Neural progenitor cell (in vitro differentiated cells): ENCODE data around the gene CCNE1. TPM values are rescaled to one million over a fixed set of nuclear protein-coding genes. Genes with fewer than 3 reads are reported as not detected.

Experiments
- DNase-seq: peaks from one replicate; pipeline ENCODE4 v3.0.0-alpha.2; 2016; ENCODE audit warnings: low spot score
- H2AFZ ChIP-seq: fragments of 200-600 bp; sonication (generic); replicated peaks from 2 replicates; pipeline ENCODE4 v1.6.1; 2016; ENCODE audit warnings: antibody characterized with exemption
- H3F3A ChIP-seq: fragments of 200-600 bp; sonication (generic); 2 replicates; pipeline ENCODE4 v1.6.1; 2016; ENCODE audit warnings: antibody characterized with exemption, low read depth
- H3K27ac ChIP-seq: fragments of 200-600 bp; sonication (generic); 2 replicates; pipeline ENCODE4 v1.5.1; 2016; ENCODE audit warnings: mild to moderate bottlenecking
- H3K27me3 ChIP-seq: fragments of 200-600 bp; sonication (generic); 2 replicates; pipeline ENCODE4 v1.6.1; 2016; ENCODE audit warnings: mild to moderate bottlenecking, moderate library complexity
- H3K36me3 ChIP-seq: fragments of 200-600 bp; sonication (generic); 2 replicates; pipeline ENCODE4 v1.5.1; 2016
- H3K4me1 ChIP-seq: fragments of 200-600 bp; sonication (generic); 2 replicates; pipeline ENCODE4 v1.6.1; 2016; ENCODE audit warnings: mixed run types
- H3K4me2 ChIP-seq: fragments of 200-600 bp; sonication (generic); 2 replicates; pipeline ENCODE4 v1.6.1; 2016
- H3K4me3 ChIP-seq: fragments of 200-600 bp; sonication (generic); 2 replicates; pipeline ENCODE4 v1.5.1; 2016
- H3K79me2 ChIP-seq: fragments of 200-600 bp; sonication (generic); 2 replicates; pipeline ENCODE4 v1.6.1; 2016; ENCODE audit warnings: low read depth
- H3K9ac ChIP-seq: fragments of 200-600 bp; sonication (generic); 2 replicates; pipeline ENCODE4 v1.6.1; 2016
- H3K9me3 ChIP-seq: fragments of 200-600 bp; sonication (generic); 2 replicates; pipeline ENCODE4 v1.5.1; 2016; ENCODE audit warnings: low read depth
- H4K20me1 ChIP-seq: fragments of 200-600 bp; sonication (generic); 2 replicates; pipeline ENCODE4 v1.6.1; 2016; ENCODE audit warnings: low read depth
- H3K27ac Mint-ChIP-seq: 3 replicates; pipeline ENCODE4 v1.8.0; 2021; ENCODE audit warnings: mixed read lengths
- H3K27me3 Mint-ChIP-seq: 2 replicates; pipeline ENCODE4 v1.8.0; 2022; ENCODE audit warnings: low read depth, mild to moderate bottlenecking, inconsistent platforms, moderate library complexity, mixed read lengths; ENCODE audit not compliant: insufficient read depth
- H3K36me3 Mint-ChIP-seq: 3 replicates; pipeline ENCODE4 v1.8.0; 2021; ENCODE audit warnings: mixed read lengths
- H3K4me1 Mint-ChIP-seq: 3 replicates; pipeline ENCODE4 v1.8.0; 2021; ENCODE audit warnings: mixed read lengths
- H3K4me3 Mint-ChIP-seq: 3 replicates; pipeline ENCODE4 v1.8.0; 2021; ENCODE audit warnings: mild to moderate bottlenecking, moderate library complexity, mixed read lengths
- H3K9me3 Mint-ChIP-seq: 3 replicates; pipeline ENCODE4 v1.8.0; 2020; ENCODE audit warnings: mixed read lengths
- EZH2 ChIP-seq: fragments of 200-600 bp; sonication (generic); IDR thresholded peaks from 2 replicates; pipeline ENCODE4 v1.6.1; 2017; ENCODE audit warnings: antibody characterized with exemption, mild to moderate bottlenecking, moderate library complexity
- EZH2phosphoT487 ChIP-seq: fragments of 200-600 bp; sonication (generic); IDR thresholded peaks from 2 replicates; pipeline ENCODE4 v1.6.1; 2017; ENCODE audit warnings: antibody characterized with exemption
- total RNA-seq: library from RNA; depleted of rRNA; stranded (reverse); fragments of >200 nt; gene quantifications from 2 replicates; pipeline ENCODE4 v1.2.3, GENCODE V29; 2015; ENCODE audit warnings: low replicate concordance
- TF ChIP-seq, protein P1 (sequence below): fragments of 200-600 bp; sonication (generic); IDR thresholded peaks from 2 replicates; pipeline ENCODE4 v1.5.1; 2017; ENCODE audit warnings: antibody characterized with exemption, mild to moderate bottlenecking

The CCNE1 gene
- total RNA-seq, 1 donor from 2014 or later = 31.4 TPM

GRCh38 chr19:29809795-29810503 lies 1.8 kb upstream of the CCNE1 start:
- Histone ChIP-seq H3K4me2 (no peak overlapping the region), H3F3A (peaks cover 9% of the 10 kb centered on the region), H3K79me2 (no peaks in the 10 kb centered on the region), H3K27ac (no peak overlapping the region), H3K36me3 (no peaks in the 10 kb centered on the region), H3K4me3 (no peak overlapping the region), H3K4me1 (no peaks in the 10 kb centered on the region), H3K27me3 (peaks cover 15% of the 10 kb centered on the region), H3K9me3 (no peaks in the 10 kb centered on the region), H2AFZ (no peak overlapping the region), H3K9ac (no peak overlapping the region), H4K20me1 (no peaks in the 10 kb centered on the region)
- DNase-seq = no peak
- Mint-ChIP-seq H3K36me3 (peaks cover 2% of the 10 kb centered on the region), H3K27me3 (peaks cover 7% of the 10 kb centered on the region), H3K4me3 (peak overlapping the region; percentile 50), H3K4me1 (peaks cover 24% of the 10 kb centered on the region), H3K27ac (no peak overlapping the region), H3K9me3 (no peaks in the 10 kb centered on the region)
- TF ChIP-seq EZH2 (no peak), EZH2phosphoT487 (no peak)
- TF ChIP-seq, protein P1, sequence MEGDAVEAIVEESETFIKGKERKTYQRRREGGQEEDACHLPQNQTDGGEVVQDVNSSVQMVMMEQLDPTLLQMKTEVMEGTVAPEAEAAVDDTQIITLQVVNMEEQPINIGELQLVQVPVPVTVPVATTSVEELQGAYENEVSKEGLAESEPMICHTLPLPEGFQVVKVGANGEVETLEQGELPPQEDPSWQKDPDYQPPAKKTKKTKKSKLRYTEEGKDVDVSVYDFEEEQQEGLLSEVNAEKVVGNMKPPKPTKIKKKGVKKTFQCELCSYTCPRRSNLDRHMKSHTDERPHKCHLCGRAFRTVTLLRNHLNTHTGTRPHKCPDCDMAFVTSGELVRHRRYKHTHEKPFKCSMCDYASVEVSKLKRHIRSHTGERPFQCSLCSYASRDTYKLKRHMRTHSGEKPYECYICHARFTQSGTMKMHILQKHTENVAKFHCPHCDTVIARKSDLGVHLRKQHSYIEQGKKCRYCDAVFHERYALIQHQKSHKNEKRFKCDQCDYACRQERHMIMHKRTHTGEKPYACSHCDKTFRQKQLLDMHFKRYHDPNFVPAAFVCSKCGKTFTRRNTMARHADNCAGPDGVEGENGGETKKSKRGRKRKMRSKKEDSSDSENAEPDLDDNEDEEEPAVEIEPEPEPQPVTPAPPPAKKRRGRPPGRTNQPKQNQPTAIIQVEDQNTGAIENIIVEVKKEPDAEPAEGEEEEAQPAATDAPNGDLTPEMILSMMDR = no peak

DNA sequence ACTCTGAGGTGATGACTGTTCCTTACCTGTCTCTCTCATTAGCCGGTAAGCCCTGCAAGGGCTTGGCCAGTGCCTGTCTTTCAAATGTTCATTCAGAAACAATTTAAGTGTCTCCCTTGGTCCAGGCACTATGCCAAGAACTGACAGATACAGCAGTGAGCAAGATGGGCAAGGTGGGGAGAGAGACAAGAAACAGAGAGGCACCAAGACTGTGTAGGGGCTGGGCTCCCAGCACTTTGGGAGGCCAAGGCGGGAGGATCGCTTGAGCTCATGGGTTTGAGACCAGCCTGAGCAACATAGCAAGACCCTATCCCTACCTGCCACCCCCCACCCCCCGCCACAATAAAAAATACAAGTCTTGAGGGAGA lies 1.3 kb upstream of the CCNE1 start:
- no peak overlapping the region for H3K9ac ChIP-seq

DNA sequence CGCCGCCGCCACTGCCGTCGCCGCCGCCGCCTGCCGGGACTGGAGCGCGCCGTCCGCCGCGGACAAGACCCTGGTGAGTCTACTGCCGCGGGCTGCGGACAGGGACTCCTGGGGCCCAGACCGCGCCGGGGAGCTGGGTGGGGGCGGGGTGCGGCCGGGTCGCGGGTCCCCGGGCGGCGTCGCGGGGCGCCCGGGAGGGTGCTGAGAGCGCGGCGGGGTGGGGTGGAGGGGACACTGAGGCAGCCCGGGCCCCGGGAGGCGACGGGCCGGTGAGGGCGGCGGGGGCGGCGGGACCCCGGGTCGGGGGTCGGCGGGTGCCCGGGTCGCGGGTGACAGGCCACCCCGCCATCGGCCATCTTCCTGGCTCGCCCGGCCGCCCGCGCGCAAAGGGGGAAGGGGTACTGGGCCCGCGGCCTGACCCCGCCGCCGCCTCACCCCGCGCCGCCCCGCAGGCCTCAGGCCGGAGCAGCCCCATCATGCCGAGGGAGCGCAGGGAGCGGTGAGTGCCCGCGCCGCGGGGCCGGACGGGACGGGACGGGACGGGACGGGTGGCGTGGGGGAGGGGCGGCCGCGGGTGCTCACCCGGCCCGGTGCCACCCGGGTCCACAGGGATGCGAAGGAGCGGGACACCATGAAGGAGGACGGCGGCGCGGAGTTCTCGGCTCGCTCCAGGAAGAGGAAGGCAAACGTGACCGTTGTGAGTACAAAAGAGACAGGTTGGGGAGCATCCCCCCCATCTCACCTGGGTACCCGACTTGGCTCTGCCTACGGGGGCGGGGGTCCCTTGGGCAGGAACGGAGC lies 489 bp downstream of the CCNE1 start:
- H4K20me1 ChIP-seq = no peaks in the 10 kb centered on the region
- Mint-ChIP-seq H3K4me1 (peaks cover 12% of the 10 kb centered on the region), H3K27me3 (peaks cover 7% of the 10 kb centered on the region), H3K9me3 (no peaks in the 10 kb centered on the region), H3K27ac (no peak overlapping the region), H3K4me3 (peak overlapping the region; percentile 95), H3K36me3 (peaks cover 5% of the 10 kb centered on the region)
- peak overlapping the region; percentile 82 for H3K4me2 ChIP-seq
- DNase-seq = peak; percentile 53
- peak overlapping the region; percentile 68 for H3K4me3 ChIP-seq
- H3K9ac ChIP-seq = no peak overlapping the region
- peak overlapping the region; percentile 65 for H2AFZ ChIP-seq
- TF ChIP-seq EZH2 (no peak), EZH2phosphoT487 (no peak)
- TF ChIP-seq, protein P1 = no peak
- H3K79me2 ChIP-seq = no peaks in the 10 kb centered on the region
- H3K27me3 ChIP-seq = peaks cover 15% of the 10 kb centered on the region
- H3K27ac ChIP-seq = no peak overlapping the region
- H3K9me3 ChIP-seq = no peaks in the 10 kb centered on the region
- H3F3A ChIP-seq = peaks cover 9% of the 10 kb centered on the region
- H3K4me1 ChIP-seq = no peaks in the 10 kb centered on the region
- H3K36me3 ChIP-seq = no peaks in the 10 kb centered on the region

More for the DNA sequence above, 1.3 kb upstream of the CCNE1 start:
- Mint-ChIP-seq H3K36me3 (peaks cover 2% of the 10 kb centered on the region), H3K4me3 (peak overlapping the region; percentile 89), H3K27ac (no peak overlapping the region), H3K4me1 (peaks cover 19% of the 10 kb centered on the region), H3K9me3 (no peaks in the 10 kb centered on the region), H3K27me3 (peaks cover 7% of the 10 kb centered on the region)
- Histone ChIP-seq H3K27ac (no peak overlapping the region), H3F3A (peaks cover 9% of the 10 kb centered on the region), H3K36me3 (no peaks in the 10 kb centered on the region), H3K4me1 (no peaks in the 10 kb centered on the region), H2AFZ (no peak overlapping the region), H3K9me3 (no peaks in the 10 kb centered on the region), H3K4me3 (no peak overlapping the region), H3K4me2 (no peak overlapping the region), H3K27me3 (peaks cover 15% of the 10 kb centered on the region), H4K20me1 (no peaks in the 10 kb centered on the region), H3K79me2 (no peaks in the 10 kb centered on the region)
- TF ChIP-seq, protein P1 = no peak
- TF ChIP-seq EZH2 = no peak
- TF ChIP-seq EZH2phosphoT487 = no peak
- DNase-seq = no peak
